ENCODE data around the gene PAF1.

The PAF1 gene

DNA sequence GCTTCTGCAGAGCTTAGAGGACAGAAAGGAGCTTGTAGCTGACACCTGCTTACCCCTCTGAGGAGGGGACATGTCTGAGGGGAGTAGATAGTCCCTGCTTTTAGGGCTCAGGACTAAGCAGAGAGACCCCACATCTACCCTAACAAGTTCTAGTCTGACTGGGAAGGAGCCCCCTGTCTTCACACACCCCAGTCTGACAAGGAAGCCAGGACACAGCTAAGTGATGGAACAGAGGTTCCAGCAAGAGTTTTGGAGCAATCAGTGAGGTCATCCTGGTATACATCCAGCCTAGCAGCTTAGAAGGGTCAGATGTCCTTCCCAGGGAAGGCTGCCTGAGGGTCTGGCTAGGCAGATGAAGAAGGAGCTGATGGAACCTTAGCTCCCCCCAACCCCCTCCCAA is 15.0 kb downstream of the PAF1 start:
- no peak for DNase-seq (ENCODE audit: low read depth in 1 of 2, low spot score in 1 of 2)
- H3K27ac ChIP-seq (replicated peaks), result no peak overlapping the region
- TF ChIP-seq POLR2AphosphoS5 (IDR thresholded peaks at IDR 0.05; ENCODE audit: low read depth), result no peak
- TF ChIP-seq, protein P1, sequence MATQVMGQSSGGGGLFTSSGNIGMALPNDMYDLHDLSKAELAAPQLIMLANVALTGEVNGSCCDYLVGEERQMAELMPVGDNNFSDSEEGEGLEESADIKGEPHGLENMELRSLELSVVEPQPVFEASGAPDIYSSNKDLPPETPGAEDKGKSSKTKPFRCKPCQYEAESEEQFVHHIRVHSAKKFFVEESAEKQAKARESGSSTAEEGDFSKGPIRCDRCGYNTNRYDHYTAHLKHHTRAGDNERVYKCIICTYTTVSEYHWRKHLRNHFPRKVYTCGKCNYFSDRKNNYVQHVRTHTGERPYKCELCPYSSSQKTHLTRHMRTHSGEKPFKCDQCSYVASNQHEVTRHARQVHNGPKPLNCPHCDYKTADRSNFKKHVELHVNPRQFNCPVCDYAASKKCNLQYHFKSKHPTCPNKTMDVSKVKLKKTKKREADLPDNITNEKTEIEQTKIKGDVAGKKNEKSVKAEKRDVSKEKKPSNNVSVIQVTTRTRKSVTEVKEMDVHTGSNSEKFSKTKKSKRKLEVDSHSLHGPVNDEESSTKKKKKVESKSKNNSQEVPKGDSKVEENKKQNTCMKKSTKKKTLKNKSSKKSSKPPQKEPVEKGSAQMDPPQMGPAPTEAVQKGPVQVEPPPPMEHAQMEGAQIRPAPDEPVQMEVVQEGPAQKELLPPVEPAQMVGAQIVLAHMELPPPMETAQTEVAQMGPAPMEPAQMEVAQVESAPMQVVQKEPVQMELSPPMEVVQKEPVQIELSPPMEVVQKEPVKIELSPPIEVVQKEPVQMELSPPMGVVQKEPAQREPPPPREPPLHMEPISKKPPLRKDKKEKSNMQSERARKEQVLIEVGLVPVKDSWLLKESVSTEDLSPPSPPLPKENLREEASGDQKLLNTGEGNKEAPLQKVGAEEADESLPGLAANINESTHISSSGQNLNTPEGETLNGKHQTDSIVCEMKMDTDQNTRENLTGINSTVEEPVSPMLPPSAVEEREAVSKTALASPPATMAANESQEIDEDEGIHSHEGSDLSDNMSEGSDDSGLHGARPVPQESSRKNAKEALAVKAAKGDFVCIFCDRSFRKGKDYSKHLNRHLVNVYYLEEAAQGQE (IDR thresholded peaks at IDR 0.05; ENCODE audit: insufficient replicate concordance, low read depth), result no peak
- TF ChIP-seq SPI1 (IDR thresholded peaks at IDR 0.05; ENCODE audit: borderline replicate concordance, low read depth), result no peak
- TF ChIP-seq, protein P2, sequence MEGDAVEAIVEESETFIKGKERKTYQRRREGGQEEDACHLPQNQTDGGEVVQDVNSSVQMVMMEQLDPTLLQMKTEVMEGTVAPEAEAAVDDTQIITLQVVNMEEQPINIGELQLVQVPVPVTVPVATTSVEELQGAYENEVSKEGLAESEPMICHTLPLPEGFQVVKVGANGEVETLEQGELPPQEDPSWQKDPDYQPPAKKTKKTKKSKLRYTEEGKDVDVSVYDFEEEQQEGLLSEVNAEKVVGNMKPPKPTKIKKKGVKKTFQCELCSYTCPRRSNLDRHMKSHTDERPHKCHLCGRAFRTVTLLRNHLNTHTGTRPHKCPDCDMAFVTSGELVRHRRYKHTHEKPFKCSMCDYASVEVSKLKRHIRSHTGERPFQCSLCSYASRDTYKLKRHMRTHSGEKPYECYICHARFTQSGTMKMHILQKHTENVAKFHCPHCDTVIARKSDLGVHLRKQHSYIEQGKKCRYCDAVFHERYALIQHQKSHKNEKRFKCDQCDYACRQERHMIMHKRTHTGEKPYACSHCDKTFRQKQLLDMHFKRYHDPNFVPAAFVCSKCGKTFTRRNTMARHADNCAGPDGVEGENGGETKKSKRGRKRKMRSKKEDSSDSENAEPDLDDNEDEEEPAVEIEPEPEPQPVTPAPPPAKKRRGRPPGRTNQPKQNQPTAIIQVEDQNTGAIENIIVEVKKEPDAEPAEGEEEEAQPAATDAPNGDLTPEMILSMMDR (IDR thresholded peaks at IDR 0.05; ENCODE audit: insufficient read depth, low read length), result no peak
- TF ChIP-seq GABPA (IDR thresholded peaks at IDR 0.05; ENCODE audit: low read depth), result no peak

DNA sequence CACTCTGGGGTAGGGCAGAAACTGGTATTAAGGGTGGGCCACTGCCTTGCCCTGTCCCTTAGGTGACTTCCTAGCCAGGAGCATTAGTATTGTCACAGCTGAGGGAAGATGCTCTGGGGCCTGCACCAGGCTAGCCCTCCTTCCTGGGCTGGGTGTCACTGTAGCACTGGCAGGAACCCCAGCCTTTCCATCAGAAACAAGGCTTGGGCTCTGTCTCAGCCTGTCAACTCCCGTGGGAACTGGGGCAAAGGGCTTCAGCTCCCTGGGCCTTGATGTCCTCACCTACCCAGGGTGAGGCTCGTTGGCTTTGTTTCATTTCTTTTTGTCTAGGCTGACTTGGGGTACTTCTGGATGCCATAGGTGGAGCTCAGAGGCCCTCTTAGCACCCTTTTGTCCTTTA is 18.0 kb downstream of the PAF1 start:
- Histone ChIP-seq H3K27me3 (ENCODE audit: insufficient read depth, poor library complexity, severe bottlenecking) (no peaks in the 10 kb centered on the region), H3K27ac (replicated peaks) (no peak overlapping the region), H3K4me3 (replicated peaks; ENCODE audit: insufficient read depth, low read length) (no peak overlapping the region)
- no peak for DNase-seq (ENCODE audit: low read depth in 1 of 2, low spot score in 1 of 2)
- TF ChIP-seq, protein P2 (IDR thresholded peaks at IDR 0.05; ENCODE audit: insufficient read depth, low read length), result no peak
- TF ChIP-seq GABPA (IDR thresholded peaks at IDR 0.05; ENCODE audit: low read depth) (no peak), SPI1 (IDR thresholded peaks at IDR 0.05; ENCODE audit: borderline replicate concordance, low read depth) (no peak), POLR2AphosphoS5 (IDR thresholded peaks at IDR 0.05; ENCODE audit: low read depth) (no peak)
- TF ChIP-seq, protein P1 (IDR thresholded peaks at IDR 0.05; ENCODE audit: insufficient replicate concordance, low read depth), result no peak

More for the DNA sequence above, 15.0 kb downstream of the PAF1 start:
- Histone ChIP-seq H3K4me3 (replicated peaks; ENCODE audit: insufficient read depth, low read length) (no peak overlapping the region), H3K27me3 (ENCODE audit: insufficient read depth, poor library complexity, severe bottlenecking) (no peaks in the 10 kb centered on the region)

DNA sequence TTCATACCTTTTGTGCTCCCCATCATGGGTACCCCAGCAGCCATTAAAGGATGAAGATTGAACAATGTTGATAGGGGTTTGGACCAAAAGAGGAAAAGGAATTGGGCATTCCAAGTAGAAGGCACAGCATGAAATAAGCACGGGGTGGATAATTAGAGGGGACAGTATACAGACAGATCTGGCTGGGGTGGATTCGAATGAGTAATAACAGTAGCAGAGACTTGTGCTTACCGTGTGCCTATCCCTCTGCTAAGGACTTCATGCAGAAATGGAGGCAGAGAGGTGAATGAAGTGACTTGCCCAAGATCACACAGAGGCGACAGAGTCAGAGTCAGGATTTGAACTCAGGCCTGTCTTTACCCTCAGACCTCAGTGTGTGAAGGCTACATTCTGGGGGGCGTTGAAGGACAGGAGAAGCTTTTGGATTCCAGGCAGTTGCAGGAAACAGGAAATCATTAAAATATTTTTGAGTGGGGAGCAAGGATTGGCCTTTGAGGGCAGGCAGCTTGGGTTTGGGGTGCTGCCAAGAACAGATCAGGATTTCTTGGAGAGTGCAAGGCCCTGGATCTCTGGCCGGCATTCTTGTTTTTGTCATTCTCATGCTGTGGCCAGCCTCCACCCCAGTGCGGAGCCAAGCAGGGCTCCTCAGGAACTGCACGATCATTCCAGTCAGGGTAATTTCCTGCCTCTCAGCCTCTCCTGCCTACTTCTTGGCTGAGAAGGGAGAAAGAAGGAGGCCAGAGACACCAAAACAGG is 18.7 kb downstream of the PAF1 start:
- no peak overlapping the region for H3K27ac ChIP-seq (replicated peaks)
- DNase-seq (ENCODE audit: low read depth in 1 of 2, low spot score in 1 of 2), result no peak
- TF ChIP-seq, protein P1 (IDR thresholded peaks at IDR 0.05; ENCODE audit: insufficient replicate concordance, low read depth), result no peak
- no peak for TF ChIP-seq GABPA (IDR thresholded peaks at IDR 0.05; ENCODE audit: low read depth)
- TF ChIP-seq, protein P2 (IDR thresholded peaks at IDR 0.05; ENCODE audit: insufficient read depth, low read length), result no peak
- no peak for TF ChIP-seq SPI1 (IDR thresholded peaks at IDR 0.05; ENCODE audit: borderline replicate concordance, low read depth)
- TF ChIP-seq POLR2AphosphoS5 (IDR thresholded peaks at IDR 0.05; ENCODE audit: low read depth), result no peak

More for the DNA sequence above, 18.7 kb downstream of the PAF1 start:
- no peaks in the 10 kb centered on the region for H3K27me3 ChIP-seq (ENCODE audit: insufficient read depth, poor library complexity, severe bottlenecking)
- no peak overlapping the region for H3K4me3 ChIP-seq (replicated peaks; ENCODE audit: insufficient read depth, low read length)

All from HL-60 (cell line).